GM12878 (cell line): ENCODE results near the gene NSMCE1. TPM values are rescaled to one million over a fixed set of nuclear protein-coding genes. Genes with fewer than 3 reads are reported as not detected.

Experiments
- ATAC-seq: fragments of 200-7000 bp; cut with Tn5 transposase; 3 replicates; pipeline ENCODE4 v1.9.1; 2020; ENCODE audit warnings: mild to moderate bottlenecking, moderate library complexity
- BruUV-seq: library from RNA; stranded (reverse); fragments of 400-500 nt; replicated peaks from 2 replicates; lab custom pipeline; 2021; lab: Mats Ljungman, UMichigan
- CTCF ChIA-PET: fragments of 300-600 bp; sonication (Branson Sonifier 250); formaldehyde crosslinking; extraction: SDS; loops from one replicate; lab custom pipeline; 2021; ENCODE audit warnings: inconsistent platforms; lab: Yijun Ruan, JAX
- POLR2A ChIA-PET: fragments of 350-600 bp; formaldehyde crosslinking; extraction: SDS; loops from one replicate; lab custom pipeline; 2021; ENCODE audit warnings: inconsistent platforms; lab: Charles Lee
- RAD21 ChIA-PET: fragments of 300-600 bp; sonication (Branson Sonifier 250); formaldehyde crosslinking; loops from one replicate; lab custom pipeline; 2023; ENCODE audit warnings: antibody characterized with exemption; ENCODE audit not compliant: unreplicated experiment; lab: Charles Lee
- SMC1A ChIA-PET: fragments of 300-600 bp; sonication (Branson Sonifier 250); formaldehyde crosslinking; loops from one replicate; lab custom pipeline; 2023; ENCODE audit not compliant: unreplicated experiment, uncharacterized antibody; lab: Charles Lee
- DNase-seq: peaks from one replicate; pipeline ENCODE4 v3.0.0-alpha.2; 2011; ENCODE audit warnings: low read depth, low spot score
- FAIRE-seq: peaks from 3 replicates; lab custom pipeline; 2011; peaks lifted over from hg19 to GRCh38; lab: Jason Lieb, UNC
- H2AFZ ChIP-seq: 2 replicates; pipeline ENCODE4 v1.6.0; 2011; ENCODE audit warnings: low read depth, low read length, control low read depth; ENCODE audit not compliant: control insufficient read depth
- H3K27ac ChIP-seq: 2 replicates; pipeline ENCODE4 v1.5.1; 2011; ENCODE audit warnings: control low read depth; ENCODE audit not compliant: control insufficient read depth, insufficient read depth
- H3K27me3 ChIP-seq, 2 experiments: replicated peaks in 1 of 2; 2 replicates each; pipeline versions ENCODE4 v1.6.0 to v1.6.1; 2011; ENCODE audit warnings: low read length in 1 of 2; ENCODE audit not compliant: control insufficient read depth in 2 of 2, insufficient read depth in 2 of 2
- H3K36me3 ChIP-seq, 2 experiments: 2 replicates each; pipeline ENCODE4 v1.5.1; 2011; ENCODE audit warnings: low read length in 1 of 2; ENCODE audit not compliant: control insufficient read depth in 2 of 2, insufficient read depth in 2 of 2
- H3K4me1 ChIP-seq: 2 replicates; pipeline ENCODE4 v1.6.1; 2011; ENCODE audit warnings: mild to moderate bottlenecking, low read length, moderate library complexity, mixed read lengths; ENCODE audit not compliant: control insufficient read depth, insufficient read depth
- H3K4me2 ChIP-seq: 2 replicates; pipeline ENCODE4 v1.6.0; 2011; ENCODE audit warnings: control low read depth; ENCODE audit not compliant: control insufficient read depth, insufficient read depth
- H3K4me3 ChIP-seq: fragments of 200-600 bp; sonication (generic); 2 replicates; pipeline ENCODE4 v1.5.1; 2016
- H3K79me2 ChIP-seq: 2 replicates; pipeline ENCODE4 v1.6.0; 2011; ENCODE audit warnings: low read length; ENCODE audit not compliant: control insufficient read depth, insufficient read depth
- H3K9ac ChIP-seq: 2 replicates; pipeline ENCODE4 v1.8.0; 2011; ENCODE audit warnings: low read length, control low read depth, mixed read lengths; ENCODE audit not compliant: control insufficient read depth, insufficient read depth
- H3K9me3 ChIP-seq: replicated peaks from 3 replicates; pipeline ENCODE4 v1.5.1; 2011; ENCODE audit warnings: mild to moderate bottlenecking, low read length; ENCODE audit not compliant: control insufficient read depth, insufficient read depth
- H4K20me1 ChIP-seq: 2 replicates; pipeline ENCODE4 v1.6.0; 2011; ENCODE audit not compliant: control insufficient read depth, insufficient read depth
- CHD2 ChIP-seq: IDR thresholded peaks from 2 replicates; pipeline ENCODE4 v1.6.1; 2011; ENCODE audit warnings: low read depth, low read length, improper control_type of control experiment, borderline replicate concordance
- E2F8 ChIP-seq: fragments of 450-650 bp; IDR thresholded peaks from 2 replicates; pipeline ENCODE4 v1.6.1; 2018; ENCODE audit warnings: mild to moderate bottlenecking, low read depth, moderate library complexity; ENCODE audit not compliant: partially characterized antibody
- ELK1 ChIP-seq: IDR thresholded peaks from 2 replicates; pipeline ENCODE4 v1.6.1; 2012; ENCODE audit warnings: low read depth, low read length, improper control_type of control experiment
- EP300 ChIP-seq, 2 experiments: fragments of 150-350 bp in 1 of 2; IDR thresholded peaks; 2 replicates each; pipeline ENCODE4 v1.6.1; 2011 to 2012; ENCODE audit warnings: low read depth in 2 of 2, low read length in 2 of 2, borderline replicate concordance in 1 of 2, improper control_type of control experiment in 1 of 2, inconsistent platforms in 1 of 2; ENCODE audit not compliant: control insufficient read depth in 1 of 2
- ETV6 ChIP-seq, 2 experiments: fragments of 450-650 bp in 1 of 2; IDR thresholded peaks in 1 of 2; conservative IDR thresholded peaks in 1 of 2; 2 replicates each; pipeline ENCODE4 v1.6.1; 2014; ENCODE audit warnings: antibody characterized with exemption in 1 of 2, borderline replicate concordance in 1 of 2, low read depth in 1 of 2, mild to moderate bottlenecking in 1 of 2, moderate library complexity in 1 of 2
- IKZF2 ChIP-seq, 2 experiments: fragments of 450-650 bp; IDR thresholded peaks; 2 replicates each; pipeline ENCODE4 v1.6.1; 2017; ENCODE audit warnings: mild to moderate bottlenecking in 2 of 2, moderate library complexity in 2 of 2
- IRF3 ChIP-seq: fragments of 450-650 bp; IDR thresholded peaks from 2 replicates; pipeline ENCODE4 v1.6.1; 2014; ENCODE audit warnings: mild to moderate bottlenecking
- IRF5 ChIP-seq: fragments of 450-650 bp; IDR thresholded peaks from 2 replicates; pipeline ENCODE4 v1.6.1; 2017; ENCODE audit warnings: borderline replicate concordance
- KAT2A ChIP-seq: conservative IDR thresholded peaks from 2 replicates; pipeline ENCODE4 v1.6.1; 2011; ENCODE audit warnings: low read depth, low read length; ENCODE audit not compliant: control insufficient read depth
- NFXL1 ChIP-seq: fragments of 450-650 bp; IDR thresholded peaks from 2 replicates; pipeline ENCODE4 v1.6.1; 2017; ENCODE audit warnings: antibody characterized with exemption, mild to moderate bottlenecking, borderline replicate concordance
- NR2C2 ChIP-seq: IDR thresholded peaks from 2 replicates; pipeline ENCODE4 v1.6.1; 2011; ENCODE audit warnings: borderline replicate concordance, low read depth; ENCODE audit not compliant: control insufficient read depth, insufficient read length
- NR2F1 ChIP-seq: fragments of 450-650 bp; conservative IDR thresholded peaks from 2 replicates; pipeline ENCODE4 v1.6.1; 2017; ENCODE audit warnings: mild to moderate bottlenecking
- PAX5 ChIP-seq: IDR thresholded peaks from 2 replicates; pipeline ENCODE4 v1.6.1; 2011; ENCODE audit warnings: low read depth, low read length, borderline replicate concordance
- POLR2A ChIP-seq: IDR thresholded peaks from 2 replicates; pipeline ENCODE4 v1.6.1; 2011; ENCODE audit warnings: low read depth, mild to moderate bottlenecking, low read length
- SMARCA5 ChIP-seq: fragments of 450-650 bp; IDR thresholded peaks from 2 replicates; pipeline ENCODE4 v1.6.1; 2017; ENCODE audit warnings: mild to moderate bottlenecking
- SMC3 ChIP-seq: IDR thresholded peaks from 2 replicates; pipeline ENCODE4 v1.6.1; 2011; ENCODE audit warnings: low read length, improper control_type of control experiment, borderline replicate concordance
- ZBED1 ChIP-seq: IDR thresholded peaks from 2 replicates; pipeline ENCODE4 v1.6.1; 2016; ENCODE audit warnings: borderline replicate concordance
- ZNF207 ChIP-seq: fragments of 450-650 bp; IDR thresholded peaks from 2 replicates; pipeline ENCODE4 v1.6.1; 2014; ENCODE audit warnings: antibody characterized with exemption, mild to moderate bottlenecking, borderline replicate concordance
- WGBS: methylation state at CpG from one replicate; pipeline ENCODE4 v1.1.6; 2016; ENCODE audit warnings: low lambda C conversion rate; ENCODE audit not compliant: insufficient replicate concordance, insufficient coverage; ENCODE audit errors: missing lambda C conversion rate; 5-methylcytosine and 5-hydroxymethylcytosine counted together
- in situ Hi-C: fragments of 300-500 bp; cut with MboI; formaldehyde crosslinking; loops from 9 replicates; pipeline ENCODE4 v1.14.3; 2018; ENCODE audit warnings: mixed read lengths
- intact Hi-C: fragments of 100-400 bp; cut with micrococcal nuclease; formaldehyde crosslinking; loops from one replicate; pipeline ENCODE4 v1.14.2; 2022; ENCODE audit not compliant: unreplicated experiment
- polyA plus RNA-seq, 11 experiments: library from polyadenylated mRNA; depleted of rRNA in 4 of 11; unstranded in 6 of 11; stranded (reverse) in 5 of 11; fragments of >200 nt; fragmentation: Nextera tagmentation in 4 of 11; fragmentation: Illumina TruSeq in 1 of 11; extraction: Ambion mirVana in 4 of 11; extraction: Trizol in 1 of 11; gene quantifications; 1 replicate in 1 of 11; 2 replicates in 10 of 11; pipeline versions ENCODE4 v1.2.1 to v1.2.3, GENCODE V29; 2011 to 2016; ENCODE audit warnings: inconsistent platforms in 2 of 11, missing spikeins in 2 of 11, low read depth in 1 of 11
- total RNA-seq, 4 experiments: library from RNA; depleted of rRNA in 3 of 4; stranded (reverse); fragments of >200 nt in 3 of 4; fragmentation: Illumina TruSeq in 1 of 4; extraction: Trizol in 1 of 4; gene quantifications; 2 replicates each; pipeline versions ENCODE4 v1.2.1 to v1.2.3, GENCODE V29; 2013 to 2021

NSMCE1 gene
- total and polyA plus RNA-seq, 10 of the 15 experiments (the other 5 are each of a cell fraction or from before 2014, with no cell fraction given): 54.0 to 214 (median 71.4) TPM

- H3K4me2 ChIP-seq: no peak overlapping the region
- FAIRE-seq: no peak
- intact Hi-C loops: no loop called here
- no peaks in the 10 kb centered on the region for H3K9me3 ChIP-seq
- no peak for ATAC-seq
- H3K36me3 ChIP-seq: peaks cover 0 to 9% of the 10 kb centered on the region in 2 experiments; a peak in 2 of 4 replicates
- peaks cover 8% of the 10 kb centered on the region; the same call in 1 of the 2 replicates for H3K4me1 ChIP-seq
- no TSS peak for BruUV-seq
- H4K20me1 ChIP-seq: no peaks in the 10 kb centered on the region
- CTCF ChIA-PET: interaction anchor here (0.9 to 7.2 kb wide), 3 partner anchors 24 to 107 kb away, joined by 3 to 42 read pairs (median 8); no protein-coding TSS in a partner anchor
- SMC1A ChIA-PET: interaction anchor here (0.9 to 2.0 kb wide), 4 partner anchors 11 to 25 kb away, joined by 3 to 6 read pairs (median 6); no protein-coding TSS in a partner anchor
- in situ Hi-C loops: no loop called here
- no peak overlapping the region for H3K9ac ChIP-seq
- no peak overlapping the region for H3K4me3 ChIP-seq
- H2AFZ ChIP-seq: no peak overlapping the region
- POLR2A ChIA-PET: interaction anchor here (0.8 to 1.3 kb wide), 5 partner anchors 10 to 22 kb away, joined by 3 to 6 read pairs (median 4); partner anchors contain the start of gene NSMCE1
- H3K79me2 ChIP-seq: no peaks in the 10 kb centered on the region
- no peak for DNase-seq
- no peaks in the 10 kb centered on the region for H3K27me3 ChIP-seq
- 95% methylated on average over 4 of the region's 4 CpGs for WGBS
- RAD21 ChIA-PET: interaction anchor here (0.7 to 1.2 kb wide), 3 partner anchors 9 to 23 kb away, joined by 3 read pairs; partner anchors contain the start of gene NSMCE1
- H3K27ac ChIP-seq: no peak overlapping the region
- TF ChIP-seq ETV6 (conservative IDR thresholded peaks at IDR 0.05 in 1 of 2, IDR thresholded peaks at IDR 0.05 in 1 of 2; ENCODE audit: borderline replicate concordance in 1 of 2, low read depth in 1 of 2) (no peak), POLR2A (no peak), NR2C2 (no peak), CHD2 (no peak), IKZF2 (IDR thresholded peaks at IDR 0.05) (no peak), SMC3 (no peak), KAT2A (no peak), NFXL1 (no peak), E2F8 (no peak), SMARCA5 (no peak), PAX5 (no peak), ELK1 (no peak), IRF5 (no peak), IRF3 (no peak), ZBED1 (no peak), NR2F1 (no peak), ZNF207 (no peak), EP300 (IDR thresholded peaks at IDR 0.05; ENCODE audit: borderline replicate concordance in 1 of 2, control insufficient read depth in 1 of 2, low read depth in 2 of 2, low read length in 2 of 2) (no peak)
Observed at GRCh38 chr16:27259710-27260109, 8.9 kb downstream of the NSMCE1 start.
